ENCODE results near the gene GJA3.

DNA sequence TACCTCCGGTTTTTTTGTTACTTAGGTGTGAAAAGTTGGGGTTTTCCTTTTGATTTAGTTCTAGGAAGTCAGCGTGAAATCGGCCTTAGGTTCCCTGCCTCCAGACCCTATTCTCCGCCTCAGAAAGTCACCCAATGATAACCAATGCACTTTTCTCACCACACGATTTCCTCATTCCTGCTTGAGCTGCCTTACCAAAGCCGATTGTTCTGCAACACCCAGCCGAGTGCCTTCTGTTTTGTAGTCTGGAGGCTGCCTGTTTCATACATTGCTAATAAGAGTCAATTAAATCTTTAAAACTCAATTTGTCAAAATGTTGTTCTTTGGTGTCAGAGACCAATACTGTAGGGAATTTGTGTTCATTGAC is 39.7 kb downstream of the GJA3 start:
- TF ChIP-seq, protein P1, sequence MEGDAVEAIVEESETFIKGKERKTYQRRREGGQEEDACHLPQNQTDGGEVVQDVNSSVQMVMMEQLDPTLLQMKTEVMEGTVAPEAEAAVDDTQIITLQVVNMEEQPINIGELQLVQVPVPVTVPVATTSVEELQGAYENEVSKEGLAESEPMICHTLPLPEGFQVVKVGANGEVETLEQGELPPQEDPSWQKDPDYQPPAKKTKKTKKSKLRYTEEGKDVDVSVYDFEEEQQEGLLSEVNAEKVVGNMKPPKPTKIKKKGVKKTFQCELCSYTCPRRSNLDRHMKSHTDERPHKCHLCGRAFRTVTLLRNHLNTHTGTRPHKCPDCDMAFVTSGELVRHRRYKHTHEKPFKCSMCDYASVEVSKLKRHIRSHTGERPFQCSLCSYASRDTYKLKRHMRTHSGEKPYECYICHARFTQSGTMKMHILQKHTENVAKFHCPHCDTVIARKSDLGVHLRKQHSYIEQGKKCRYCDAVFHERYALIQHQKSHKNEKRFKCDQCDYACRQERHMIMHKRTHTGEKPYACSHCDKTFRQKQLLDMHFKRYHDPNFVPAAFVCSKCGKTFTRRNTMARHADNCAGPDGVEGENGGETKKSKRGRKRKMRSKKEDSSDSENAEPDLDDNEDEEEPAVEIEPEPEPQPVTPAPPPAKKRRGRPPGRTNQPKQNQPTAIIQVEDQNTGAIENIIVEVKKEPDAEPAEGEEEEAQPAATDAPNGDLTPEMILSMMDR (IDR thresholded peaks at IDR 0.05; ENCODE audit: low read depth, low read length, poor library complexity, severe bottlenecking) = no peak
- TF ChIP-seq EZH2phosphoT487 (IDR thresholded peaks at IDR 0.05; ENCODE audit: borderline replicate concordance, low read length) = no peak

Measured in DOHH2 (cell line).